ENCODE results near the gene ZNF488.

ZNF488 gene

GRCh38 chr10:47322300-47323061 is 61.6 kb downstream of the ZNF488 start, which contains the start of gene GDF2:
TSS of gene GDF2 (plus strand) at chr10:47322454. CDS start at chr10:47322669, 215 bp downstream.
- no peak within 1 kb of the TSS for H3K4me3 ChIP-seq (ENCODE audit: low read length)
- DNase-seq (ENCODE audit: low read depth, low spot score) = no peak

GRCh38 chr10:47321521-47322195 is 62.4 kb downstream of the ZNF488 start:
- no peak overlapping the region for H3K4me3 ChIP-seq (ENCODE audit: low read length)
- no peak for DNase-seq (ENCODE audit: low read depth, low spot score)

GRCh38 chr10:47320812-47321211 is 63.3 kb downstream of the ZNF488 start:
- no peak for DNase-seq (ENCODE audit: low read depth, low spot score)
- no peak overlapping the region for H3K4me3 ChIP-seq (ENCODE audit: low read length)

GRCh38 chr10:47319784-47320183 is 64.3 kb downstream of the ZNF488 start:
- DNase-seq (ENCODE audit: low read depth, low spot score) = no peak
- no peak overlapping the region for H3K4me3 ChIP-seq (ENCODE audit: low read length)

DNA sequence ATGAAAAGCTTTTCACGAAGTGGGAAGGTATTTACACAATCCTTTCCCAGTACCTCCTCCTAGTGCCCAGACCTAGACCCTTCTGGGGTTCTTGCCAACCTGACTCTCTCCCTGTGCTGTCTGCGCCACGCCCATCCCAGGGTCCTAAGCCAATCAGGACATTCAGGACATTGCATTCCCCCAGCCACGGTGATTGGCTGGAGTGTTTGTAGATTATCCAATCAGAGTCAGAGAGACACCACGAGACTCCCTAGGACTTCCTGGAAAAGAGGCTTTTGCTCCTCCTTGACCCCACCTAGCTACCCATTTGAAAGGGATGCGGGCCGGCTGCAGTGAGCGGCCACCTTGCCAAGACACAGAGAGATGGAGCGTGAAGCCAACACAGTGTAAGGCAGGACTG is 65.4 kb downstream of the ZNF488 start:
- peak; percentile 36 for DNase-seq (ENCODE audit: low read depth, low spot score)

DNA sequence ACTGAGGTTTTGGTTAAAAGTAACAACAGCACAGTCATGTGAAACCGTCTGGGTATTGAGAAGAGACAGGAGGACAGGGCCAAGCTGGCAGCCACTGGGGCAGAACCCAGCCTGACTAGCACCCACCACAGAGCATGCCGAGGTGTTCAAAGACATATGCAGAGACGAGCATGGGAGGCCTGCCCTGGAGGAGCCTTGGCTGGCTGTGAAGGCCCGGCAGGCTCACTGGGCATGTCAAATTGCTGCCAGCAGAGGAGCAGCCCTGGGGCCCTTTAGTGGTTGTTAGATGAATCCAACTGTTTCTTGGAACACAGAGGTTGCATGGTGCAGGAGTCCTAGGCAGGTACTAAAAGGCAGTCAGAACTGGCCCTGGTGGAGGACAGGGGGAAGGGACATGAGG is 66.8 kb downstream of the ZNF488 start:
- DNase-seq (ENCODE audit: low read depth, low spot score) = no peak

More for the DNA sequence above, 65.4 kb downstream of the ZNF488 start:
- no peak overlapping the region for H3K4me3 ChIP-seq (ENCODE audit: low read length)

GRCh38 chr10:47316131-47316530 is 68.0 kb downstream of the ZNF488 start:
- no peak for DNase-seq (ENCODE audit: low read depth, low spot score)
- H3K4me3 ChIP-seq (ENCODE audit: low read length) = no peak overlapping the region

More for the DNA sequence above, 66.8 kb downstream of the ZNF488 start:
- no peak overlapping the region for H3K4me3 ChIP-seq (ENCODE audit: low read length)
